KOPT-K1 (cell line): Measurements from ENCODE around the gene ITGA8.

ENCODE experiments used
- H3K27ac ChIP-seq: fragments of 200-600 bp; sonication (generic); 2 replicates; pipeline ENCODE4 v1.5.1; 2016; ENCODE audit warnings: antibody characterized with exemption, mild to moderate bottlenecking, low read depth, low read length; ENCODE audit not compliant: poor library complexity, severe bottlenecking
- H3K36me3 ChIP-seq: fragments of 200-600 bp; sonication (generic); 2 replicates; pipeline ENCODE4 v1.5.1; 2017; ENCODE audit warnings: antibody characterized with exemption, mild to moderate bottlenecking, low read length, moderate library complexity; ENCODE audit not compliant: insufficient read depth
- H3K9me3 ChIP-seq: fragments of 200-600 bp; sonication (generic); 2 replicates; pipeline ENCODE4 v1.5.1; 2017; ENCODE audit warnings: antibody characterized with exemption, low read length, mild to moderate bottlenecking; ENCODE audit not compliant: insufficient read depth, poor library complexity, severe bottlenecking

The ITGA8 gene

DNA sequence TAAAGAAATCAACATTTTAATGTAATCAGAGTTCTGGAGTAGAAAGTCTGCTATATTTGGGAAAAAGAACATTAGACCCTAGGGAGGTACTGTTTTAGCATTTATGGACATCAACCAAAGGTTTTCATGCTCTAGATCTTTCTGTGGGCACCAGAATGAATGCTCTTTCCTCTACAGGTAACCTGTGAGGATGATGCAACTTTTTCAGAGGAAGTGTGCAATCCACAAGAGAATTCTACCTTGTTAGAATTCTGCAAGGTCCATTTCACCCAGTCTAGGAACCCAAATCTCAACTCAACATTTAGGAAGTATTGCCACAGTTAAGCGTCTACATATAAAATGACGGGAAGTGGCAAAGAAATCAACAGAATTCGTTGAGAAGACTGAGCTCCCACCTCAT lies 208.8 kb downstream of the ITGA8 start:
- no peak overlapping the region for H3K27ac ChIP-seq
- no peaks in the 10 kb centered on the region for H3K36me3 ChIP-seq
- H3K9me3 ChIP-seq = no peaks in the 10 kb centered on the region

DNA sequence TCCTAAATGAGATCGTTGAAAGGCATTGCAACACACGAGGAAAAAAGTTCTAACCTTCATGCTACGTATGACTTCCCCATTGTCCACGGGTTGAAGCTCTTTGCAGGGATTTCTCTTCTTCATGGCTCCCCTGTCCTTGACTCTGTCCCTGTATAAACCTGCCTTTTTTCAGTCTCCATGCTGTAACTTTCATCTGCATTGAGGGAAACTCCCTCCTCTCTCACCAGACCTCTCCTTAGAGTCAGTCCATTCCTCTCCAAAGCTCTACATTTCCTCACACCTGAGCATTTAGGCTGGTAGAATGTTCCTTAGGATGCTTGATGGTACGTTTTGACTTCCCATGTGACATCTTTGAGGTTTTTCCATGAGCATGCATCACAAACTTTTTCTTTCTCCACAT lies 214.4 kb downstream of the ITGA8 start:
- Histone ChIP-seq H3K27ac (no peak overlapping the region), H3K9me3 (no peaks in the 10 kb centered on the region), H3K36me3 (no peaks in the 10 kb centered on the region)

DNA sequence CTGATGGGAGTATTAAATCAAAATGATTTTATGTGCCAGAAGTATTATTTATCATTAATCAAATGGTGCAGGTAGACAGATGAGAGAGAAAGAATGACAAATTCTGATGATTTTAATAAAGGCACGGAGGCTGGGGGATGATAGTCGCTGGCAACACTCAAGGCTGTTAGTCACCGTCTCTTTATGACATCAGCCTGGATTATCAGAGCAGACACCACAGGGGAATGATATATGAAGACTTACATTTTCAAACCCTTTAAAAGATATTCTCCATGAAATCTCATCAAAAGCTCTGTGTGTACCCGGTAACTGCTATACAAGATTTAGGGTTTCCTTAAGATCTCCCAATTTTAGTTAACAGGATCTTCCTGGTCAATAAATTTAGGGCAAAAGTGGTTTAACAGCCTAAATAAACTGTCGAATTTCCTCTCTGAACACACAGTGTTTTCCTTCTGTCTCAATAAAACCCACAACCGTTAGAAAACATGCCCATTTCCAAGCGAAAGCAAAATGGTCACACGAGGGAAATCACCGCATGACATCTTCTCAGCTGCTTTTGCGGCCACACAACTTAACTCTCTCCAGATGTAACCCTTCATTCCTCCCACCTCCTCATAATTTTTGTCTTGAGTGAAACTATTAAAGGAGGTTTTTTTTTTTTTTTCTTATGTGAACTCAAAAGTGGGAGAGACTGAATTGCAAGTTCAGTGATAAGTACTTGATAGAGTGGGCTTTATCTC lies 215.5 kb downstream of the ITGA8 start:
- no peaks in the 10 kb centered on the region for H3K9me3 ChIP-seq
- no peak overlapping the region for H3K27ac ChIP-seq
- H3K36me3 ChIP-seq = no peaks in the 10 kb centered on the region

DNA sequence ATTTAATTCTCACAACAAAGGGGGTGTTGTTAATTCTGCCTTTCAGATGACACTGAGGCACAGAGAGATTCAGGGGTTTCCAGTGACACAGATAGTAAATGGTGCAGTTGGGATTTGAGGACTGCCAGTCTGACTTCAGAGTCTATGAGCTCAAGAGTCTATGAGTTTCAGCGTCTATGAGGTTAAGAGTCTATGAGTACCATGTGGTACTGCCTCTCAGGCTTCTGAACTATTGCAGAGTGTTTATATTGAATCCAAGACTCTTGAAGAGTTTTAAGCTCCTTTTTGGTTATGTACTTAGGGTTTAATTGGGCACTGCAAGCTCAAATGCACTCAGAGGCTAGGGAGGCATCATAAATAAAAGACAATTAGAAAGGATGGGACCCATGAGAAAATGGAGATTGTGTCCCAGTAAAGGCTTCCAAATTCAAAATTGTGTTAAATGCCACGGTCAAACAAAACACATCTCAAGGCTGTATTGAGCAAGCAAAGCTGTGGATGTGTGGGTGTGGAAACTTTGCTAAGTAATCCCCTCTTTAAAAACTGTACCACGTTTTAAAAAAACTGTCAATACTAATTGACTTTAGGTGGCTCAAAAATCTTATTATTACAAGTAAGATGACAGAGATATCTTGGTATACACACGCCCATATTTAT lies 224.7 kb downstream of the ITGA8 start:
- Histone ChIP-seq H3K27ac (no peak overlapping the region), H3K36me3 (no peaks in the 10 kb centered on the region)

DNA sequence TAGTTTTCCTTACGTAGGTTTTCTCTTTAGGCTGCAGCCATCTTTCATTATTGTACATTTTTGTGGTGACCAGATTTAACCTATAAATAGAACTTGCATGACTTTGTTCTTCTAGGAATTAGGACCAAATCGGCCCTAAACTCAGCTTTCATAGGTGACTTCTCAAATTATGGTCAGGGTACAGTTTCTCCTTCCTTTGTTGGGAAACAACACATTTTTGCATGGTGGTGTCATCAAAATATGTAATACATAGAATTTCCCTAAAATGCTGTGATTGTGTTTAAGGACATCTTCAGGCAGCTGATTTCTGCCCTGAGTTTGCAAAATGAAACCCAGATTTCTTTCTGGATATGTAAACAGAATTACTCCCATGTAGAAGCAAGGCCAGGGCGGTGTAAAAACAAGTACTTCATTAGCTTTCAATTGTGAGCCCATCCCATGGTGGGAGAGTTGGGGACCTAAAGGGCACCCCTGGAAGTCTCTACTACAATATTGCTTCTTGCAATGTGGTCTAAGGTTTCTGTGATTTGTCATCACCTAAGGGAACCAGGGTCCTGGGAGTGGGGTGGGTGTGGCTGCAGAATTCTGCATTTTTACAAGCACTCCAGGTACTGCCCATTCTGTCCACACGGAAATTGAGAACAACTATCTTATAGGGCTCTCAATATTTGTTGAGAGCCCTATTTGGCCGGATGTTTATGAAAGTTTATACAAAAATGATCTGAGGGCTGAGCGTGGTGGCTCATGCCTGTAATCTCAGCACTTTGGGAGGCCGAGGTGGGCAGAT lies 227.7 kb downstream of the ITGA8 start:
- Histone ChIP-seq H3K36me3 (no peaks in the 10 kb centered on the region), H3K27ac (no peak overlapping the region), H3K9me3 (no peaks in the 10 kb centered on the region)

More for the DNA sequence above, 224.7 kb downstream of the ITGA8 start:
- no peaks in the 10 kb centered on the region for H3K9me3 ChIP-seq

DNA sequence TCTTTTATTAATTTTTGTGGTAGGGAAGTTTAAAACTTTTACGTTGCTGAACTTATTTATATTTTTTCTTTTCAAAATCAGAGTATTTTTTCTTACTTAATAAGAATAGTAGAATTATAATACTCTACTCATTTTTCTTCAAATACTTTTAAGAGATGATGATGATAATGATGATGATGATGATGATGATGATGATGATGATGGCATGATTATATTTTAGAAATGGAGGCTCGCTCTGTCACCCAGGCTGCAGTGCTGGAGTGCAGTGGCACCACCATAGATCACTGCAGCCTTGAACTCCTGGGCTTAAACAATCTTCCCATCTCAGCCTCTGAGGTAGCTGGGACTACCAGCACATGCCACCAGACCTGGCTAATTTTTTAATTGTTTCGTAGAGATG lies 230.3 kb downstream of the ITGA8 start:
- no peaks in the 10 kb centered on the region for H3K9me3 ChIP-seq
- H3K36me3 ChIP-seq = no peaks in the 10 kb centered on the region
- H3K27ac ChIP-seq = no peak overlapping the region

DNA sequence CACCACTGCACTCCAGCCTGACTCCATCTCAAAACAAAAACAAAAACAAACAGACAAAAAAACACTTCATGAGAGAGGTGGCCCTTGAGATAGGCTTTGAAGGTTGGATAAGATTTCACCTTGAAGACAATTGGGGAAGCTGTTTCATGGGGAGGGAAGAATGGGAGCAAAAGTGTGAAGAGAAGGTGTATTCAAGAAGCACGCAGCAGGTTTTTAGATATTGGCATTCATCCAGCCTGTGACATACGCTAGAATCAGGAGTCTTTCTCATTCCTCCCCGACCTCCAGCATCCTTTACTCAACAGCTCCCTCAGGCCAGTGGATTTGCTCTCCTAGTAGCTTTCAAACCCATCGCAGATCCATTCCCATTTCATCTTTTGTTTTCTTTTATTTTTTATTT lies 232.3 kb downstream of the ITGA8 start:
- no peak overlapping the region for H3K27ac ChIP-seq
- no peaks in the 10 kb centered on the region for H3K36me3 ChIP-seq
- H3K9me3 ChIP-seq = no peaks in the 10 kb centered on the region

DNA sequence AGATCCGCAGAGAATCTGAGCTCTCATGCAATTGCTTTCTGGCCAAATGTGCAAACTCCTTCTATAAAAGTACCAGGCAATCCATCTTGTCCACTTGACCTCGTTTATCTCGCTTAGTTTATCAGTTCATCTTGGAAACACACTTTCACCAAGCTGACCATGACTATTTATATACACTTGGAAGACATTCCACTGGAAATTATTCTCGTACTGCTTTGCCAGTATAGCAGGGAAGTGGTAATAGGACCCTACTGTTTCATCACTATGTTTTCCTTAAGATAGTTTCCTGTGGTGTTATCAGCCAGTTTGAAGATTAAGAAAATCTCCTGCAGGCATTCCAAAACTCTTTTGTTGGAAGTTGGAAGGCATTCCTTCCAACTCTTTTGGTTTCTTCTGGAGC lies 233.3 kb downstream of the ITGA8 start:
- Histone ChIP-seq H3K9me3 (no peaks in the 10 kb centered on the region), H3K36me3 (no peaks in the 10 kb centered on the region), H3K27ac (no peak overlapping the region)

DNA sequence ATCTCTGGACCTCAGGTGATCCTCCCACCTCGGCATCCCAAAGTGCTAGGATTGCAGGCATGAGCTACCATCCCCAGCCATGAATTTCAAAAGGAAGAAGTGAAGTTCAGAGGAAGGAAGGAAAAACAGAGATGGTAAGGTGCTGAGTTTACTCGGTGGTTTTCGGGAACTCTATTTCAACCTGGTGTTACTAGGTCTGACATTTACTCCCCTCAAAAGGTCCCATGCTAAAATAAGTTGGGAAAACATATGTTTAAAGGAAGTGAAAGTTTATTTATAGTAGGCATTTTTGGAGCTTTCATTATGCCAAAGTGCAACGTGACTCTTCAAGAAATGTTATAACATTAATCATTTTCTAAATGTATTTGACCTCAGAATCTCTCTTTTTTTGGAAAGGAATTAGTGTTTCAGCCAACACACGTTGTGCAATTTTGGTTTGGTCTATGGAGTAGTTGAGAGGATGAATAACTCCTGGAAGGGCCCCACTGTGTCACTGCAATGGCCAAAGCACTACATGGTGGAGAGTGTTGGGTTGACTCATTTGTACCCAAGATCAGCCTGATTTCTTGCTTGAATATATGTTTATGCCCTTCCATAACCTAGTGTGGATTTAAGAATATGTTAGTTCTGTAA lies 233.9 kb downstream of the ITGA8 start:
- Histone ChIP-seq H3K36me3 (no peaks in the 10 kb centered on the region), H3K27ac (no peak overlapping the region), H3K9me3 (no peaks in the 10 kb centered on the region)

DNA sequence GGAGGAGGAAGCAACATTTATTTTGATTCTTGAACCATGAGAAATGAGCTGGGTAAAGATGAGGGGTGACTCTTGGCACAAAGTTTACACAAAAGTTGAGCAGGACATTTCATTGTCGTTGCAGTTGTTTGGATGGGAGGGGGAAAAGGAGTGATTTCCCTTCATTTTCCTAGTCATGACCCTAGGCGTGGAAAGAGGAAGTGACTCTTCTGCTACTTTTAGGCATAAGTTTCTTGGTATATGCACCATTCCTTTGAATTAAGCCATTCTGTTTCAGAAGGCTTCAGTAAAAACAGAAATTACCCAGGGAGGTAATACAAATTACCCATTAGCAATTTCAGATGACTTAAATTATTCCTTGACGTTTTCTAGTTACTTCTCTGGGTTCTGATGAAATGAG lies 234.7 kb downstream of the ITGA8 start:
- H3K9me3 ChIP-seq = no peaks in the 10 kb centered on the region
- H3K27ac ChIP-seq = no peak overlapping the region
- no peaks in the 10 kb centered on the region for H3K36me3 ChIP-seq

DNA sequence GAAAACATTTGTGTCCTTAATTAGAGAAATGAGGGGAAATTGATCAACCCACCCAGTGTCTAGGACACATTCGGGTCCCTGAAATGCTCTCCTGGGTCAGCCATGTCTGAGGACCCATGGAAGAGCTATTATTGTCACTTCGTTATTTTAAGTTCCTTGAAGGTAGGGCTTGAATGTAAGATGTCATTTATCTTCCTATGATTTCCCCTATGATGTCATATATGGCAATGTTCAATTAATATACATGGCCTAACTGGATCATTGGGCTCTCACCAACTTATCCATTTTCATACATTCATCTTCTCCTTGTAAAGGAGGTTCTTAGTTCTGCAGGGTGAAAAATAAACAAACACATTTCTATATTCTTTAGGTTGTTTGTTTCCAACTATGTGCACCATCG lies 235.6 kb downstream of the ITGA8 start:
- H3K9me3 ChIP-seq = no peaks in the 10 kb centered on the region
- no peaks in the 10 kb centered on the region for H3K36me3 ChIP-seq
- H3K27ac ChIP-seq = no peak overlapping the region

DNA sequence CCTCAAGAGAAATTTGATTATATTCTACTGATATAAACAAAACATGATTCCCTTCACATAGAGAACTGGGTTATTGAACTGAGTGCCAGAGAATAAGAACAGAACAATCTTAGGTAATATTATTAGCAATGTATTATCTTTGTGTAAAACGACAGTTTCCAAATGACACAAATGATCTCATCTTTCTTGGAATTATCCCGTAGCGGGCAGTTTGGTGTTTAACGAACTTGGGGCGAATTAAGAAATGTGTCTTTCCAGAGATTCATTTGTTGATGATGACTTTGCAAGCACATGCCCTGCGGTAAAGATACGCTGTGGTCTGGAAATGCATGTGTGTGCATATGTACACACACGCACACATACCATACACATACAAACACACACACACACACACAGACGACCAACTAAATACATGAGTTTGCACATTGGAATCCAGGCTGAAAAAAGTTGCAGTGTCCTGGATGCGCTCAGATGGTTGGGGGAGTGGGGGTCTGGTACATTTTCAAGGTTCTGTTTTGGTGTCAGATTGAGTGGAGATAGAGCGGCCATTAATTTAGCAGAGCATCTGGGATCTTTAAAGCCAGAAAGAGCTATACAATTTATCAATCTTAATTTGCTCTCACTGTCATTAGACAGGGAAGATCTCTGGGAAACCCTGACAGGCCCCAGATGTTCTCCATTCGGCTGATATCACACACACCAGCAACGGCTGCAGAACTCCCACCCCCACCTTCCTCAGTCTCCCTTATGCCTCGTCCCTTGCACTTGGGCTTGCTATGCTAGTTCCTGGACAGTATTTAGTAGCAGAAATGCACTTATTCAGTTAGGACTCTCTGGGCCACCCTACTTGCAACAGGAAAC lies 236.3 kb downstream of the ITGA8 start:
- Histone ChIP-seq H3K9me3 (no peaks in the 10 kb centered on the region), H3K36me3 (no peaks in the 10 kb centered on the region), H3K27ac (no peak overlapping the region)

DNA sequence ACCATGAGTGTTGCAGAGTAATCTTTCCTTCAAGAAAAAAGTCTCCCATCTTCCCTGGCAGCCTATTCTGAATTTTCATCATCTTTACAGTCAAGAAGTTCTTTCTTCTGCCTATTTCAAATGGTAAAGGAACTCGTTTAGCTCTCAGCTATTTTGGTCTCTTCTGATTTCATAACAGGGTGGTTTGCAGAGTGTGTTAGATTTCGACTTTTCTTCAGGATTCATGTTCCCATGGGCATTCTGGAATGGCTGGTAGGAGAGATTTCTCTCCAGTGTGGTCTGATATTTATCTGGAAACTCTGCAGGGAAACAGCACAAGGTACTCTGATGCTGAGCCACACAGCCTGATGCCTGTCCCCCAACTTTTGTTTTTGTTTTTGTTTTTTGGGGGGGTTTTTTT lies 237.6 kb downstream of the ITGA8 start:
- Histone ChIP-seq H3K36me3 (no peaks in the 10 kb centered on the region), H3K27ac (no peak overlapping the region), H3K9me3 (no peaks in the 10 kb centered on the region)

DNA sequence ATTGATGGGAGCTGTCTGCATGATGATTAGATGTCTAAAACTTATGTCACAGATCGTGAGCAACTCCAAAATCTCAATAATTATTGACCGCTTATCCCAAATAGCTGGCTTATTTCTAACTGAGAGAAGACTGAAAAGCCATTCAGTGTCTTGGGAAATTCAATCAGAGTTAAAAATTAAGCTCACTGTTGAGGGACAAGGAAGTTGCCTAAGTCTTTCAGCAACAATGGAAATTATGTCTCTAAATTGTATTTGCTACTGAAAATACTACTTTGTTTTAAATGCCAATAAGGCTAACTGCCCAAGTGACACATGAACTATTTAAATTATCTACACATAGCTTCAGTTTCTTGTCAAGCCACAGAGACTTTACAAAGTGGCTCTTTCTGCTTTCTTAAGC lies 240.8 kb downstream of the ITGA8 start:
- Histone ChIP-seq H3K36me3 (no peaks in the 10 kb centered on the region), H3K9me3 (no peaks in the 10 kb centered on the region), H3K27ac (no peak overlapping the region)
